PFSK-1 (cell line): ENCODE data around the gene FAM163B.

ENCODE experiments used
- POLR2AphosphoS5 ChIP-seq: IDR thresholded peaks from 2 replicates; pipeline ENCODE4 v1.6.1; 2012; ENCODE audit warnings: low read depth, mild to moderate bottlenecking, control low read depth, low read length, moderate library complexity
- SIN3A ChIP-seq: IDR thresholded peaks from 2 replicates; pipeline ENCODE4 v1.6.1; 2012; ENCODE audit warnings: mild to moderate bottlenecking, low read length, moderate library complexity, borderline replicate concordance; ENCODE audit not compliant: insufficient read depth
- TAF1 ChIP-seq: IDR thresholded peaks from 2 replicates; pipeline ENCODE4 v1.6.1; 2012; ENCODE audit warnings: low read length, control low read depth, borderline replicate concordance; ENCODE audit not compliant: insufficient read depth

- TF ChIP-seq POLR2AphosphoS5 (no peak), SIN3A (no peak), TAF1 (no peak)
Measured at GRCh38 chr9:133601746-133602145, 7.4 kb downstream of the FAM163B start.
